Vagina (tissue), 2 donors: ENCODE measurements around the gene MXRA5. TPM values are rescaled to one million over a fixed set of nuclear protein-coding genes. Genes with fewer than 3 reads are reported as not detected.
"Not testable (repeated sequence)": the region's sequence is repeated elsewhere in the genome, so short reads cannot be mapped to it uniquely, and the experiment has no call there.

Experiments
- DNase-seq, 2 donors: peaks; one replicate each; pipeline ENCODE4 v3.0.0-alpha.2; 2017; ENCODE audit errors: extremely low spot score in 2 of 2
- H3K27ac ChIP-seq: fragments of 200-600 bp; sonication (generic); one replicate; pipeline ENCODE4 v1.5.1; 2019
- H3K27me3 ChIP-seq: fragments of 200-600 bp; sonication (generic); one replicate; pipeline ENCODE4 v1.5.1; 2019
- H3K36me3 ChIP-seq, 2 donors: fragments of 200-600 bp; sonication (generic); one replicate each; pipeline ENCODE4 v1.5.1; 2017 to 2019
- H3K4me1 ChIP-seq: fragments of 200-600 bp; sonication (generic); one replicate; pipeline ENCODE4 v1.5.1; 2019
- H3K4me3 ChIP-seq, 2 donors: fragments of 200-600 bp; sonication (generic); 1 replicate in 1 of 2; 2 replicates in 1 of 2; pipeline ENCODE4 v1.5.1; 2016 to 2019
- H3K9me3 ChIP-seq: fragments of 200-600 bp; sonication (generic); one replicate; pipeline ENCODE4 v1.5.1; 2019
- CTCF ChIP-seq, 3 experiments: fragments of 450-650 bp in 2 of 3; fragments of 200-600 bp in 1 of 3; sonication (generic) in 1 of 3; IDR thresholded peaks; one replicate each; pipeline ENCODE4 v1.5.1; 2017 to 2019; ENCODE audit warnings: antibody characterized with exemption in 3 of 3, mild to moderate bottlenecking in 2 of 3, moderate library complexity in 2 of 3
- POLR2A ChIP-seq, 2 donors: fragments of 450-650 bp; IDR thresholded peaks; one replicate each; pipeline ENCODE4 v1.6.1; 2017; ENCODE audit warnings: antibody characterized with exemption in 2 of 2, mild to moderate bottlenecking in 2 of 2, moderate library complexity in 2 of 2
- POLR2AphosphoS5 ChIP-seq, 2 donors: sonication (generic); formaldehyde crosslinking; IDR thresholded peaks; one replicate each; pipeline ENCODE4 v1.9.0; 2017; ENCODE audit warnings: antibody characterized with exemption in 2 of 2, mild to moderate bottlenecking in 2 of 2, low read depth in 1 of 2; ENCODE audit not compliant: insufficient read depth in 1 of 2
- intact Hi-C: fragments of 100-400 bp; cut with DNase I; formaldehyde crosslinking; loops from one replicate; pipeline ENCODE4 v1.15.1; 2023
- total RNA-seq: library from RNA; depleted of rRNA; stranded (reverse); fragments of >200 nt; gene quantifications from one replicate; pipeline ENCODE4 v1.2.3, GENCODE V29; 2016

The MXRA5 gene
- total RNA-seq, 1 donor from 2014 or later, result 4.7 TPM

GRCh38 chrX:3374108-3374800 lies 27.8 kb upstream of the MXRA5 start:
- TF ChIP-seq POLR2AphosphoS5 (IDR thresholded peaks at IDR 0.05; ENCODE audit: insufficient read depth in 1 of 2, low read depth in 1 of 2) (no peak), POLR2A (IDR thresholded peaks at IDR 0.05) (no peak), CTCF (IDR thresholded peaks at IDR 0.05) (no peak)
- no peaks in the 10 kb centered on the region for H3K36me3 ChIP-seq
- no peaks in the 10 kb centered on the region for H3K27me3 ChIP-seq
- no peak overlapping the region for H3K4me3 ChIP-seq
- no peaks in the 10 kb centered on the region for H3K9me3 ChIP-seq
- intact Hi-C loops, result no loop called here
- H3K4me1 ChIP-seq, result no peaks in the 10 kb centered on the region
- no peak for DNase-seq
- no peak overlapping the region for H3K27ac ChIP-seq

GRCh38 chrX:3371163-3371562 lies 24.7 kb upstream of the MXRA5 start:
- H3K27ac ChIP-seq, result no peak overlapping the region
- intact Hi-C loops, result no loop called here
- no peak for DNase-seq

GRCh38 chrX:3370656-3371055 lies 24.2 kb upstream of the MXRA5 start:
- Histone ChIP-seq H3K9me3 (no peaks in the 10 kb centered on the region), H3K36me3 (no peaks in the 10 kb centered on the region), H3K4me3 (no peak overlapping the region), H3K4me1 (no peaks in the 10 kb centered on the region), H3K27me3 (no peaks in the 10 kb centered on the region), H3K27ac (no peak overlapping the region)
- intact Hi-C loops, result no loop called here
- TF ChIP-seq CTCF (IDR thresholded peaks at IDR 0.05) (no peak), POLR2A (IDR thresholded peaks at IDR 0.05) (no peak), POLR2AphosphoS5 (IDR thresholded peaks at IDR 0.05; ENCODE audit: insufficient read depth in 1 of 2, low read depth in 1 of 2) (no peak)
- no peak for DNase-seq

More at GRCh38 chrX:3371163-3371562, 24.7 kb upstream of the MXRA5 start:
- Histone ChIP-seq H3K4me3 (no peak overlapping the region), H3K4me1 (no peaks in the 10 kb centered on the region), H3K36me3 (no peaks in the 10 kb centered on the region), H3K9me3 (no peaks in the 10 kb centered on the region), H3K27me3 (no peaks in the 10 kb centered on the region)
- TF ChIP-seq POLR2A (IDR thresholded peaks at IDR 0.05), result no peak
- no peak for TF ChIP-seq POLR2AphosphoS5 (IDR thresholded peaks at IDR 0.05; ENCODE audit: insufficient read depth in 1 of 2, low read depth in 1 of 2)
- TF ChIP-seq CTCF (IDR thresholded peaks at IDR 0.05), result no peak

GRCh38 chrX:3362956-3363355 lies 16.5 kb upstream of the MXRA5 start:
- Histone ChIP-seq H3K9me3 (no peaks in the 10 kb centered on the region), H3K4me1 (no peaks in the 10 kb centered on the region), H3K27me3 (no peaks in the 10 kb centered on the region), H3K36me3 (no peaks in the 10 kb centered on the region), H3K27ac (no peak overlapping the region), H3K4me3 (no peak overlapping the region)
- intact Hi-C loops, result no loop called here
- no peak for TF ChIP-seq POLR2AphosphoS5 (IDR thresholded peaks at IDR 0.05; ENCODE audit: insufficient read depth in 1 of 2, low read depth in 1 of 2)
- no peak for TF ChIP-seq POLR2A (IDR thresholded peaks at IDR 0.05)
- TF ChIP-seq CTCF (IDR thresholded peaks at IDR 0.05), result no peak
- DNase-seq, result no peak

GRCh38 chrX:3360881-3361280 lies 14.4 kb upstream of the MXRA5 start:
- Histone ChIP-seq H3K27me3 (no peaks in the 10 kb centered on the region), H3K36me3 (no peaks in the 10 kb centered on the region), H3K27ac (no peak overlapping the region), H3K4me3 (no peak overlapping the region), H3K9me3 (no peaks in the 10 kb centered on the region), H3K4me1 (no peaks in the 10 kb centered on the region)
- intact Hi-C loops, result no loop called here
- no peak for DNase-seq
- TF ChIP-seq POLR2AphosphoS5 (IDR thresholded peaks at IDR 0.05; ENCODE audit: insufficient read depth in 1 of 2, low read depth in 1 of 2) (no peak), CTCF (IDR thresholded peaks at IDR 0.05) (no peak), POLR2A (IDR thresholded peaks at IDR 0.05) (no peak)

- H3K27me3 ChIP-seq, intact Hi-C loops, H3K36me3 ChIP-seq: not testable (repeated sequence)
These were observed 6.3 kb upstream of the MXRA5 start for GRCh38 chrX:3352741-3353140.

More at GRCh38 chrX:3352741-3353140, 6.3 kb upstream of the MXRA5 start:
- not testable (repeated sequence) for H3K4me3 ChIP-seq, H3K9me3 ChIP-seq, DNase-seq, H3K27ac ChIP-seq, H3K4me1 ChIP-seq
